ENCODE results near the gene ZNF346.

DNA sequence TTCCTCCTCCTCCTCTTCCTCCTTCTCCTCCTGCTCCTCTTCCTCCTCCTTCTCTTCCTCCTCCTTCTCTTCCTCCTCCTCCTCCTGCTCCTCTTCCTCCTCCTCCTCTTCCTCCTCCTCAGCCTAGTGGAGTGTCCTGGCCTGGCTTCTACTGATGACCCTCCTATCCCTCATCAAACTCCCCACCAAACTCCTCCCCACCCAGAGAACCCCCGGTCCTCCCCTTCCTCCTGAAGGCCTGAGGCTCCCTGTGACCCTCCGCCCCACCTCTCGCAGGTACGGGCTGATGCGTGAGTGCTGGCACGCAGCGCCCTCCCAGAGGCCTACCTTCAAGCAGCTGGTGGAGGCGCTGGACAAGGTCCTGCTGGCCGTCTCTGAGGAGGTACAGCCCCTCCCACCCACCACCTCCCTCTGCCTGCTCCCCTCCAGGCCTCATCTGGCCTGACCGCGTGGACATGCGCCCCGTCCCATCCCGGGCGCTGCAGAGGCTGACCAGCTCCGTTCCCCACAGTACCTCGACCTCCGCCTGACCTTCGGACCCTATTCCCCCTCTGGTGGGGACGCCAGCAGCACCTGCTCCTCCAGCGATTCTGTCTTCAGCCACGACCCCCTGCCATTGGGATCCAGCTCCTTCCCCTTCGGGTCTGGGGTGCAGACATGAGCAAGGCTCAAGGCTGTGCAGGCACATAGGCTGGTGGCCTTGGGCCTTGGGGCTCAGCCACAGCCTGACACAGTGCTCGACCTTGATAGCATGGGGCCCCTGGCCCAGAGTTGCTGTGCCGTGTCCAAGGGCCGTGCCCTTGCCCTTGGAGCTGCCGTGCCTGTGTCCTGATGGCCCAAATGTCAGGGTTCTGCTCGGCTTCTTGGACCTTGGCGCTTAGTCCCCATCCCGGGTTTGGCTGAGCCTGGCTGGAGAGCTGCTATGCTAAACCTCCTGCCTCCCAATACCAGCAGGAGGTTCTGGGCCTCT lies 74.8 kb downstream of the ZNF346 start:
- TF ChIP-seq POLR2A (IDR thresholded peaks at IDR 0.05), result no peak
- no peak for TF ChIP-seq CTCF (IDR thresholded peaks at IDR 0.05)

Measured in lower leg skin (tissue), 3 donors.